ENCODE results near the gene CNBP.
A peak's percentile ranks its signal among the peaks of the same experiment; 100 is the strongest.

The CNBP gene

DNA sequence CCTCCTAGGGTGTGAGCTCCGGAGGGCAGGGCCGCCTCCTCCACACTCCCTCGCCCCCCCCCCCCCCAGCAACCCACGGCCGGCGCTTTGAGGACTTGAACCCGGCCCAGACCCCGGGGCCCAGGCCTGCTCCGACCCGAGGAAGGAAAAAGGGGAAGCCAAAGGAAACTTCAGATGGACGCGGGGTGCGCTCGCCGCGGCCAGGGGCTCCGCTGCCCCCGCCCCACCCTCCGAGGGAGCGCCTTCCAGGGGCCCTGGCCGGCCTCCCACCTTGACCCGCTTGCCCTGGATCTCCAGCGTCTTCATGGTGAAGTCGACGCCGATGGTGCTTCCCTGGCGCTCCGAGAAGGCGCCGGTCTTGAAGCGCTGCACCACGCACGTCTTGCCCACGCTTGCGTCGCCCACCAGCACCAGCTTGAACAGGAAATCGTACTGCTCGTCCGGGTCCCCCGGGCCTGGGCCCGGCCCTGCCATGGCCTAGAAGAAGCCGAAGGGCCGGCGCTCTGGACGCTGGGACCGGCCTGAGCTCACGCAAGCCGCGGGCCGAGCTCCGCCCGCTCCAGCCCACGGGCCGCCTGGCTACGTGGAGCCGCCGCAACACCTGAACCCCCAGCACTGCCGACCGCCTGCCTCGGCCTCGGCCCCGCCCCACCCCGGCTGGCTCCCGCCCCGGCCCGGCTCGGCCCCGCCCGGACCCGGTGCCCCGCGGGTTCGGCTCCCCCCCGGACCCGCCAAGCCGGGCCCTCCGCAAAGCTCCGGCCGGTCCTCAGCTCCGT is 62.5 kb downstream of the CNBP start:
- peaks cover 52 to 57% of the 10 kb centered on the region in 2 donors for H3K4me1 ChIP-seq (ENCODE audit: control insufficient read depth in 1 of 2, insufficient read depth in 2 of 2, low read length in 2 of 2)
- H3K4me3 ChIP-seq (ENCODE audit: low read depth in 1 of 2, low read length in 2 of 2): peak overlapping the region; percentile 74 to 83
- H3K9me3 ChIP-seq (ENCODE audit: control insufficient read depth in 1 of 2, low read length in 2 of 2): no peaks in the 10 kb centered on the region

DNA sequence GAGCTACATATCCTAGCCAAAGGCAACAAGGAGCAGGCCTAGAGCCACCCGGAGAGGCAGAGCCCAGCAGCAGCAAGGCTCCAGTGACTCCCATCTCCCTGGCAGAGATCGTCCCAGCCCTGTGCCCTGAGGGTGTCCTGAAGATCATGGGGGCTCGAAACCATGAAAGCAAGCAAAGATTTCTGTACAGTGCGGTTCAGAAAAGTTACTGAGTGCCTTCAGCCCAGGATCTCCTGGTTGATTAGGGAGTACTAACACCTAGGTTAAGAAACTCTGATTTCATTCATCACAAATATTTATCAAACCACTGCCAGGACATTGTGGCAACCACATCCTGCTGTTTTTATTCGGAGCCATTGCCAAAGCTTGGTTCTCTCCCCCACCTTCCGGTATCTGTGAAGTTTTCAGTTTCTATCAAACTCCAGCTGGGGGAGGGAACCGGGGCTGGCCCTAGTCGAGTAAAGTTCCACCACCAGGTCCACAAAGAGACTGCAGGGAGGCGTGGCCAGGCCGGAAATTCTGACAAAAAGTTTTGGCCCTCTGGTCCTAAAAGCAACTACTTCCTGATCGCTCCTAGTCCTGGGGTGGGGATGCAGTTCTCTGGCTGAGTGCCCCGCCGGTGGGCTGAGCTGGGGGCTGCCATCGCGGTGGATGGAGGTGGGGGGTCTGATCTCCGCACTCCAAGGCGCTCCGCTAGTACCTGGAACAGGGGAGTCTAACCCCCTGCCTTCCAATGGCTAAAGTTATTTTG is 63.3 kb downstream of the CNBP start:
- peak overlapping the region; percentile 76 for H3K27ac ChIP-seq (ENCODE audit: low read depth, low read length)
- no peaks in the 10 kb centered on the region for H3K9me3 ChIP-seq (ENCODE audit: control insufficient read depth in 1 of 2, low read length in 2 of 2)
- H3K9ac ChIP-seq (ENCODE audit: low read depth in 1 of 2, low read length in 2 of 2): peak overlapping the region; percentile 65 to 86
- H3K4me1 ChIP-seq (ENCODE audit: control insufficient read depth in 1 of 2, insufficient read depth in 2 of 2, low read length in 2 of 2): peaks cover 55 to 60% of the 10 kb centered on the region in 2 donors
- H3K36me3 ChIP-seq (ENCODE audit: control insufficient read depth in 1 of 2, insufficient read depth in 2 of 2, low read length in 2 of 2): peaks cover 3 to 4% of the 10 kb centered on the region in 2 donors
- H3K27me3 ChIP-seq (ENCODE audit: control insufficient read depth in 1 of 2, insufficient read depth in 2 of 2, low read length in 2 of 2): no peaks in the 10 kb centered on the region
- H3K4me3 ChIP-seq (ENCODE audit: low read depth in 1 of 2, low read length in 2 of 2): peak overlapping the region; percentile 74 to 83

More for the DNA sequence above, 62.5 kb downstream of the CNBP start:
- peak overlapping the region; percentile 65 to 86 for H3K9ac ChIP-seq (ENCODE audit: low read depth in 1 of 2, low read length in 2 of 2)
- no peaks in the 10 kb centered on the region for H3K27me3 ChIP-seq (ENCODE audit: control insufficient read depth in 1 of 2, insufficient read depth in 2 of 2, low read length in 2 of 2)
- peak overlapping the region; percentile 76 for H3K27ac ChIP-seq (ENCODE audit: low read depth, low read length)
- H3K36me3 ChIP-seq (ENCODE audit: control insufficient read depth in 1 of 2, insufficient read depth in 2 of 2, low read length in 2 of 2): peaks cover 3 to 4% of the 10 kb centered on the region in 2 donors

DNA sequence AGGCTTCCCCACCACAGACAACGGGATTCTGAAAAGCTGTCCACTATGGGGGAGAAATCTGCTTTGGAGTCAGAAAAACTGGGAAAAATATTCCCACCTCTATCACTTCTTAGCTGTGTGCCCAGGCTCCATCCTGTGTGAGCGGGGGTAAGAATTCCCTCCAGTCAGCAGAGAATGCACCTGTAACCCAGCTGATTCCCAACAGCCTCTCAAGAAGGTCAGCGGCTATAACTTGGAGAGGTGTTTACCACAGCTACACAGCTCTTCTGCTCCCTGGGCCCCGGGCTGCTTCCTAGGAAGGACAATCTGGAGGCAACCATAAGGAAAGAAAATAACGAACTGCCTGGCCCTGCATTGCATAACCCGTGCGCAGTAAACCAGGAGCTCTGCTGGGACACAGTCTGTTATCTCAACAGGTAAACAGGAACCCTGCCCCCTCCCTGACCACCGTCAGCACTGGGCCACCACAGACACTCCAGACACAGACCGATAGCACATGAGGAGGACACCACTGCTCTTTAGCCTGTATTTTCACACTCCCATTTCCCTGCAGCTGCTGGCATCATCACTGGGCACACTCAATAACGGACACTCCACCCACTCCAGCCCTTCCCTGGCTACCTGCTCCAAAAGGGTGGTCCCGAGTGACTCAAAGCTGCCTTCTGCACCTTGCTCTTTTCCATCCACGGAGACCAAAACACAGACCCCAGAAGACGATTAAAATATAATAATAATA is 64.2 kb downstream of the CNBP start:
- Histone ChIP-seq H3K9ac (ENCODE audit: low read depth in 1 of 2, low read length in 2 of 2) (peak overlapping the region; percentile 65 to 86), H3K27ac (ENCODE audit: low read depth, low read length) (peak overlapping the region; percentile 76), H3K4me1 (ENCODE audit: control insufficient read depth in 1 of 2, insufficient read depth in 2 of 2, low read length in 2 of 2) (peaks cover 55 to 61% of the 10 kb centered on the region in 2 donors)

DNA sequence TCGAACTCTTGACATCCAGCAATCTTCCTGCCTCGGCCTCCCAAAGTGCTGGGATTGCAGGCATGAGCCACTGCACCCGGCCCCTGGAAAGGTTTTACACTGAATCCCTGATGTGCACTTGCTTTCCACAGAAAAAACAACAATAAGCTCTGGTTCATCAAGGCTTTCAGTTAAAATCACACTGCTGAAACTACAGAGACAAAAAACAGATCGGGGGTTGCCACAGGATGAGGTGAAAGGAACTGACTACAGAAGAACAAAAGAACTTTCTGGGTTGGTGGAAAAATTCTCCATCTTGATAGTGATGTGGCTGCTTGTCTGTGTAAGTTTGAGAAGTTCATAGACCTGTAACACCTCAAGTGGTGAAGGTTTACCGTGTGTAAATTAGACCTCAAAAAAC is 65.0 kb downstream of the CNBP start:
- peak overlapping the region in 1 of 2 donors; percentile 65 for H3K9ac ChIP-seq (ENCODE audit: low read depth in 1 of 2, low read length in 2 of 2)
- no peak overlapping the region for H3K27ac ChIP-seq (ENCODE audit: low read depth, low read length)
- H3K4me3 ChIP-seq (ENCODE audit: low read depth in 1 of 2, low read length in 2 of 2): peak overlapping the region; percentile 74 to 83

More for the DNA sequence above, 64.2 kb downstream of the CNBP start:
- peaks cover 3 to 9% of the 10 kb centered on the region in 2 donors for H3K36me3 ChIP-seq (ENCODE audit: control insufficient read depth in 1 of 2, insufficient read depth in 2 of 2, low read length in 2 of 2)
- H3K9me3 ChIP-seq (ENCODE audit: control insufficient read depth in 1 of 2, low read length in 2 of 2): no peaks in the 10 kb centered on the region
- no peaks in the 10 kb centered on the region for H3K27me3 ChIP-seq (ENCODE audit: control insufficient read depth in 1 of 2, insufficient read depth in 2 of 2, low read length in 2 of 2)
- H3K4me3 ChIP-seq (ENCODE audit: low read depth in 1 of 2, low read length in 2 of 2): peak overlapping the region; percentile 74 to 83

More for the DNA sequence above, 65.0 kb downstream of the CNBP start:
- peaks cover 54 to 66% of the 10 kb centered on the region in 2 donors for H3K4me1 ChIP-seq (ENCODE audit: control insufficient read depth in 1 of 2, insufficient read depth in 2 of 2, low read length in 2 of 2)
- H3K36me3 ChIP-seq (ENCODE audit: control insufficient read depth in 1 of 2, insufficient read depth in 2 of 2, low read length in 2 of 2): peaks cover 3 to 11% of the 10 kb centered on the region in 2 donors
- H3K27me3 ChIP-seq (ENCODE audit: control insufficient read depth in 1 of 2, insufficient read depth in 2 of 2, low read length in 2 of 2): no peaks in the 10 kb centered on the region
- H3K9me3 ChIP-seq (ENCODE audit: control insufficient read depth in 1 of 2, low read length in 2 of 2): no peaks in the 10 kb centered on the region
